SU-DHL-6 (cell line): ENCODE data around the gene IGF2R.

ENCODE experiments used
- H2AFZ ChIP-seq: fragments of 200-600 bp; sonication (generic); 2 replicates; pipeline ENCODE4 v1.6.1; 2014; ENCODE audit warnings: low read depth, mild to moderate bottlenecking, moderate library complexity, mixed read lengths, antibody characterized with exemption, low read length; ENCODE audit not compliant: severe bottlenecking
- H3F3A ChIP-seq: fragments of 200-600 bp; shearing (Covaris generic); 2 replicates; pipeline ENCODE4 v1.6.0; 2016; ENCODE audit warnings: antibody characterized with exemption, mild to moderate bottlenecking; ENCODE audit not compliant: insufficient read depth
- H3K27ac ChIP-seq: fragments of 200-600 bp; sonication (generic); 2 replicates; pipeline ENCODE4 v1.5.1; 2016; ENCODE audit warnings: low read depth, mild to moderate bottlenecking, low read length, moderate library complexity, mixed read lengths
- H3K27me3 ChIP-seq: fragments of 200-600 bp; sonication (generic), shearing (Covaris generic); 2 replicates; pipeline ENCODE4 v1.6.0; 2014; ENCODE audit warnings: mild to moderate bottlenecking, low read length
- H3K36me3 ChIP-seq: fragments of 200-600 bp; sonication (generic); 2 replicates; pipeline ENCODE4 v1.6.1; 2014; ENCODE audit warnings: mild to moderate bottlenecking, low read length, mixed read lengths
- H3K4me2 ChIP-seq: fragments of 300-600, 200-600 bp; shearing (Covaris generic), sonication (generic); 2 replicates; pipeline ENCODE4 v1.6.0; 2014; ENCODE audit warnings: low read length, low read depth, mild to moderate bottlenecking; ENCODE audit not compliant: poor library complexity, severe bottlenecking
- H3K4me3 ChIP-seq: fragments of 200-600 bp; sonication (generic); 2 replicates; pipeline ENCODE4 v1.5.1; 2014; ENCODE audit warnings: antibody characterized with exemption, low read length, mild to moderate bottlenecking, mixed read lengths; ENCODE audit not compliant: insufficient read depth, poor library complexity, severe bottlenecking
- H3K79me2 ChIP-seq: fragments of 200-600 bp; sonication (generic); 2 replicates; pipeline ENCODE4 v1.6.1; 2014; ENCODE audit warnings: mild to moderate bottlenecking, low read length, moderate library complexity; ENCODE audit not compliant: insufficient read depth
- H3K9ac ChIP-seq: fragments of 200-600 bp; sonication (generic); 2 replicates; pipeline ENCODE4 v1.7.0; 2014; ENCODE audit warnings: mild to moderate bottlenecking, low read length
- H3K9me2 ChIP-seq: fragments of 200-600 bp; sonication (generic); replicated peaks from 2 replicates; pipeline ENCODE4 v1.6.1; 2014; ENCODE audit warnings: low read length; ENCODE audit not compliant: insufficient read depth
- H3K9me3 ChIP-seq: fragments of 200-600 bp; sonication (generic); 2 replicates; pipeline ENCODE4 v1.6.1; 2014; ENCODE audit warnings: low read length, mixed read lengths; ENCODE audit not compliant: insufficient read depth
- H4K20me1 ChIP-seq: fragments of 200-600 bp; sonication (generic); 2 replicates; pipeline ENCODE4 v1.6.1; 2014; ENCODE audit warnings: low read depth, mild to moderate bottlenecking, antibody characterized with exemption, low read length, moderate library complexity, mixed read lengths
- CTCF ChIP-seq: fragments of 200-600 bp; sonication (generic); IDR thresholded peaks from one replicate; pipeline ENCODE4 v1.5.1; 2017; ENCODE audit warnings: antibody characterized with exemption, mild to moderate bottlenecking, low read length, moderate library complexity; ENCODE audit not compliant: insufficient read depth, poor library complexity, severe bottlenecking
- EZH2phosphoT487 ChIP-seq: fragments of 200-600 bp; sonication (generic), shearing (Covaris generic); conservative IDR thresholded peaks from 2 replicates; pipeline ENCODE4 v1.6.1; 2018; ENCODE audit warnings: mild to moderate bottlenecking, antibody characterized with exemption, low read length, moderate library complexity, mixed read lengths

IGF2R gene

GRCh38 chr6:160079686-160080043 is 110.8 kb downstream of the IGF2R start:
- Histone ChIP-seq H3K9me2 (no peaks in the 10 kb centered on the region), H3K4me3 (no peak overlapping the region), H2AFZ (no peak overlapping the region), H3K27ac (no peak overlapping the region), H3K27me3 (no peaks in the 10 kb centered on the region), H3K4me2 (no peak overlapping the region), H3F3A (no peaks in the 10 kb centered on the region), H3K9me3 (no peaks in the 10 kb centered on the region), H3K79me2 (no peaks in the 10 kb centered on the region), H4K20me1 (no peaks in the 10 kb centered on the region), H3K9ac (no peak overlapping the region), H3K36me3 (no peaks in the 10 kb centered on the region)
- no peak for TF ChIP-seq EZH2phosphoT487
- TF ChIP-seq CTCF = no peak

GRCh38 chr6:160080097-160080496 is 111.2 kb downstream of the IGF2R start:
- Histone ChIP-seq H3K9me3 (no peaks in the 10 kb centered on the region), H3K4me2 (no peak overlapping the region), H3K36me3 (no peaks in the 10 kb centered on the region), H3K4me3 (no peak overlapping the region), H3K79me2 (no peaks in the 10 kb centered on the region), H4K20me1 (no peaks in the 10 kb centered on the region), H3K27me3 (no peaks in the 10 kb centered on the region), H3K9ac (no peak overlapping the region), H3F3A (no peaks in the 10 kb centered on the region), H2AFZ (no peak overlapping the region), H3K9me2 (no peaks in the 10 kb centered on the region), H3K27ac (no peak overlapping the region)
- TF ChIP-seq EZH2phosphoT487 = no peak
- TF ChIP-seq CTCF = no peak

- no peaks in the 10 kb centered on the region for H3K79me2 ChIP-seq
- H3K27me3 ChIP-seq = no peaks in the 10 kb centered on the region
- no peak overlapping the region for H3K9ac ChIP-seq
- no peak overlapping the region for H2AFZ ChIP-seq
- H3K4me2 ChIP-seq = no peak overlapping the region
- H3K9me3 ChIP-seq = no peaks in the 10 kb centered on the region
- no peaks in the 10 kb centered on the region for H3K36me3 ChIP-seq
- no peaks in the 10 kb centered on the region for H4K20me1 ChIP-seq
- H3K27ac ChIP-seq = no peak overlapping the region
- H3K9me2 ChIP-seq = no peaks in the 10 kb centered on the region
- H3F3A ChIP-seq = no peaks in the 10 kb centered on the region
- TF ChIP-seq CTCF (no peak), EZH2phosphoT487 (no peak)
- no peak overlapping the region for H3K4me3 ChIP-seq
These were observed 112.5 kb downstream of the IGF2R start for GRCh38 chr6:160081398-160081797.

- H3K4me3 ChIP-seq = no peak overlapping the region
- no peaks in the 10 kb centered on the region for H3K27me3 ChIP-seq
- H2AFZ ChIP-seq = no peak overlapping the region
- H3K36me3 ChIP-seq = no peaks in the 10 kb centered on the region
- no peaks in the 10 kb centered on the region for H3F3A ChIP-seq
- H4K20me1 ChIP-seq = no peaks in the 10 kb centered on the region
- no peak overlapping the region for H3K9ac ChIP-seq
- H3K27ac ChIP-seq = no peak overlapping the region
- no peak overlapping the region for H3K4me2 ChIP-seq
- H3K79me2 ChIP-seq = no peaks in the 10 kb centered on the region
- no peaks in the 10 kb centered on the region for H3K9me3 ChIP-seq
- TF ChIP-seq CTCF = no peak
- TF ChIP-seq EZH2phosphoT487 = no peak
- no peaks in the 10 kb centered on the region for H3K9me2 ChIP-seq
These were observed 113.7 kb downstream of the IGF2R start for GRCh38 chr6:160082627-160083026.
